HEK293 (cell line): Measurements from ENCODE around the gene DSE.
A peak's percentile ranks its signal among the peaks of the same experiment; 100 is the strongest.

ENCODE experiments used
- CTCF ChIA-PET: fragments of 350-600 bp; formaldehyde crosslinking; extraction: SDS; loops from one replicate; lab custom pipeline; 2021; ENCODE audit warnings: antibody characterized with exemption; lab: Yijun Ruan, JAX
- POLR2A ChIA-PET: fragments of 300-600 bp; formaldehyde crosslinking; extraction: SDS; loops from one replicate; lab custom pipeline; 2020; ENCODE audit warnings: antibody characterized with exemption, inconsistent platforms; lab: Yijun Ruan, JAX
- H3K27ac ChIP-seq: fragments of 200-500 bp; sonication (Bioruptor generic); 2 replicates; pipeline ENCODE4 v1.5.1; 2014; ENCODE audit warnings: low read depth, low read length, control low read depth, inconsistent platforms; ENCODE audit errors: extremely low read depth
- H3K36me3 ChIP-seq, 2 experiments: fragments of 200-500 bp in 1 of 2; sonication (Bioruptor generic) in 1 of 2; 1 replicate in 1 of 2; 2 replicates in 1 of 2; pipeline ENCODE4 v1.5.1; 2014 to 2017; ENCODE audit warnings: inconsistent platforms in 2 of 2, low read length in 2 of 2; ENCODE audit not compliant: control insufficient read depth in 2 of 2, insufficient read depth in 1 of 2
- H3K4me1 ChIP-seq: fragments of 200-500 bp; sonication (Bioruptor generic); 2 replicates; pipeline ENCODE4 v1.5.1; 2014; ENCODE audit warnings: mild to moderate bottlenecking, low read length, inconsistent platforms; ENCODE audit not compliant: control insufficient read depth, insufficient read depth
- H3K4me3 ChIP-seq: 2 replicates; pipeline ENCODE4 v1.5.1; 2011; ENCODE audit warnings: low read depth, mild to moderate bottlenecking, control low read depth, low read length, moderate library complexity
- H3K9me3 ChIP-seq: fragments of 200-500 bp; sonication (Bioruptor generic); 2 replicates; pipeline ENCODE4 v1.5.1; 2014; ENCODE audit warnings: low read depth, low read length, inconsistent platforms; ENCODE audit not compliant: control insufficient read depth, insufficient read depth
- HOXA7 ChIP-seq: sonication (generic); formaldehyde crosslinking; IDR thresholded peaks from 2 replicates; pipeline ENCODE4 v1.8.1; 2022; ENCODE audit warnings: missing genetic modification reagents, borderline replicate concordance
- KLF10 ChIP-seq: fragments of 450-650 bp; IDR thresholded peaks from 2 replicates; pipeline ENCODE4 v1.5.1; 2018; ENCODE audit warnings: missing biosample characterization, mild to moderate bottlenecking, missing genetic modification characterization
- MYNN ChIP-seq: fragments of 450-650 bp; formaldehyde crosslinking; IDR thresholded peaks from 2 replicates; pipeline ENCODE4 v1.5.1; 2016; ENCODE audit warnings: missing biosample characterization, missing genetic modification characterization, borderline replicate concordance
- PRDM6 ChIP-seq: fragments of 450-650 bp; formaldehyde crosslinking; IDR thresholded peaks from 2 replicates; pipeline ENCODE4 v1.5.1; 2017; ENCODE audit warnings: missing biosample characterization, missing genetic modification characterization
- SP7 ChIP-seq: fragments of 450-650 bp; formaldehyde crosslinking; IDR thresholded peaks from 2 replicates; pipeline ENCODE4 v1.5.1; 2016; ENCODE audit warnings: missing biosample characterization, missing genetic modification characterization
- TCF7L2 ChIP-seq: IDR thresholded peaks from 2 replicates; pipeline ENCODE4 v1.6.1; 2011; ENCODE audit warnings: low read depth, mild to moderate bottlenecking, inconsistent platforms, low read length, moderate library complexity, borderline replicate concordance
- ZBTB10 ChIP-seq: fragments of 450-650 bp; formaldehyde crosslinking; IDR thresholded peaks from 2 replicates; pipeline ENCODE4 v1.5.1; 2016; ENCODE audit warnings: missing biosample characterization, missing genetic modification characterization
- ZEB2 ChIP-seq: fragments of 450-650 bp; formaldehyde crosslinking; IDR thresholded peaks from 2 replicates; pipeline ENCODE4 v1.5.1; 2016; ENCODE audit warnings: missing biosample characterization, missing genetic modification characterization
- ZNF174 ChIP-seq: fragments of 450-650 bp; formaldehyde crosslinking; IDR thresholded peaks from 2 replicates; pipeline ENCODE4 v1.5.0; 2017; ENCODE audit warnings: missing biosample characterization, mild to moderate bottlenecking, missing genetic modification characterization
- ZNF19 ChIP-seq: fragments of 450-650 bp; formaldehyde crosslinking; IDR thresholded peaks from 2 replicates; pipeline ENCODE4; 2016; ENCODE audit warnings: missing biosample characterization, missing genetic modification characterization, low read depth
- ZNF548 ChIP-seq: fragments of 450-650 bp; formaldehyde crosslinking; IDR thresholded peaks from 2 replicates; pipeline ENCODE4 v1.5.1; 2016; ENCODE audit warnings: missing biosample characterization, missing genetic modification characterization
- ZNF596 ChIP-seq: fragments of 450-650 bp; IDR thresholded peaks from 2 replicates; pipeline ENCODE4 v1.5.0; 2018; ENCODE audit warnings: missing biosample characterization, mild to moderate bottlenecking, missing genetic modification characterization, moderate library complexity
- ZNF621 ChIP-seq: fragments of 450-650 bp; formaldehyde crosslinking; IDR thresholded peaks from 2 replicates; pipeline ENCODE4 v1.5.1; 2017; ENCODE audit warnings: missing biosample characterization, missing genetic modification characterization
- ZNF701 ChIP-seq: fragments of 450-650 bp; formaldehyde crosslinking; IDR thresholded peaks from 2 replicates; pipeline ENCODE4 v1.5.1; 2016; ENCODE audit warnings: missing biosample characterization, missing genetic modification characterization
- ZNF747 ChIP-seq: fragments of 450-650 bp; formaldehyde crosslinking; IDR thresholded peaks from 2 replicates; pipeline ENCODE4 v1.5.1; 2016; ENCODE audit warnings: missing biosample characterization, missing genetic modification characterization
- ZNF776 ChIP-seq: fragments of 450-650 bp; formaldehyde crosslinking; IDR thresholded peaks from 2 replicates; pipeline ENCODE4 v1.5.0; 2017; ENCODE audit warnings: missing biosample characterization, missing genetic modification characterization, borderline replicate concordance
- ZNF843 ChIP-seq: fragments of 450-650 bp; formaldehyde crosslinking; IDR thresholded peaks from 2 replicates; pipeline ENCODE4 v1.5.1; 2016; ENCODE audit warnings: missing biosample characterization, missing genetic modification characterization

Gene DSE

GRCh38 chr6:116400328-116400727, 29.6 kb downstream of the DSE start:
- POLR2A ChIA-PET: interaction anchor here (0.6 to 1.0 kb wide), 3 partner anchors 9 to 121 kb away, joined by 3 to 10 read pairs (median 5); partner anchors contain the start of gene TSPYL1
- H3K4me3 ChIP-seq: no peak overlapping the region
- no peak for TF ChIP-seq MYNN (tag by site-specific recombination)
- no peak for TF ChIP-seq ZNF747 (tag by site-specific recombination)
- TF ChIP-seq ZBTB10 (tag by site-specific recombination): no peak
- no peak for TF ChIP-seq ZNF701
- no peak for TF ChIP-seq ZEB2 (tag by site-specific recombination)
- no peak for TF ChIP-seq HOXA7 (CRISPR knock-in tag)
- no peak for TF ChIP-seq ZNF596 (tag by site-specific recombination)
- no peak for TF ChIP-seq KLF10 (tag by site-specific recombination)
- no peak for TF ChIP-seq ZNF174
- no peak for TF ChIP-seq ZNF621 (tag by site-specific recombination)
- no peak for TF ChIP-seq ZNF548 (tag by site-specific recombination)
- peaks cover 15% of the 10 kb centered on the region for H3K4me1 ChIP-seq
- no peaks in the 10 kb centered on the region for H3K9me3 ChIP-seq
- no peak overlapping the region for H3K27ac ChIP-seq
- peaks cover 0 to 10% of the 10 kb centered on the region in 2 experiments; a peak in 1 of 3 replicates for H3K36me3 ChIP-seq
- CTCF ChIA-PET: interaction anchor here (0.6 to 1.6 kb wide), 4 partner anchors 111 to 184 kb away, joined by 3 to 6 read pairs (median 4); partner anchors contain the start of gene CALHM5

- Histone ChIP-seq H3K4me1 (peaks cover 24% of the 10 kb centered on the region), H3K36me3 (peaks cover 0 to 10% of the 10 kb centered on the region in 2 experiments; a peak in 1 of 3 replicates), H3K9me3 (no peaks in the 10 kb centered on the region), H3K4me3 (no peak overlapping the region), H3K27ac (no peak overlapping the region)
- TF ChIP-seq PRDM6 (tag by site-specific recombination): peak; percentile 59
- peak; percentile 64 for TF ChIP-seq SP7 (tag by site-specific recombination)
- no peak for TF ChIP-seq TCF7L2
- TF ChIP-seq ZNF843 (tag by site-specific recombination): 0 out of 2 replicates have a peak, but pooled peaks have one; percentile 14
- TF ChIP-seq ZNF19 (tag by site-specific recombination): no peak
- POLR2A ChIA-PET: interaction anchor here (1.0 kb wide), 1 partner anchor 31 kb away, joined by 4 read pairs; the partner anchor contains the start of gene DSE
- CTCF ChIA-PET: interaction anchor here (0.6 to 4.3 kb wide), 7 partner anchors 9 to 159 kb away, joined by 3 to 15 read pairs (median 3); no protein-coding TSS in a partner anchor
Measured at GRCh38 chr6:116402108-116402937, 31.6 kb downstream of the DSE start.

- Histone ChIP-seq H3K9me3 (no peaks in the 10 kb centered on the region), H3K4me3 (no peak overlapping the region), H3K36me3 (peaks cover 0 to 10% of the 10 kb centered on the region in 2 experiments; a peak in 1 of 3 replicates), H3K27ac (no peak overlapping the region), H3K4me1 (peaks cover 15% of the 10 kb centered on the region)
- TF ChIP-seq ZNF776 (tag by site-specific recombination): no peak
- ChIA-PET POLR2A (interaction anchor here (1.7 kb wide), 1 partner anchor 33 kb away, joined by 3 read pairs; no protein-coding TSS in a partner anchor), CTCF (interaction anchor here (0.5 to 4.3 kb wide), 6 partner anchors 9 to 185 kb away, joined by 3 to 15 read pairs (median 3); no protein-coding TSS in a partner anchor)
Measured at GRCh38 chr6:116403205-116403604, 32.5 kb downstream of the DSE start.
